Spinal cord (tissue), 10 donors: ENCODE results near the gene FBXO48. TPM values are rescaled to one million over a fixed set of nuclear protein-coding genes. Genes with fewer than 3 reads are reported as not detected.
"Not testable (repeated sequence)": the region's sequence is repeated elsewhere in the genome, so short reads cannot be mapped to it uniquely, and the experiment has no call there.

Experiments
- DNase-seq, 6 donors: peaks; one replicate each; pipeline versions ENCODE4 v3.0.0 to v3.0.0-alpha.2; 2013 to 2015; ENCODE audit warnings: low spot score in 6 of 6, low read depth in 4 of 6
- H3K27ac ChIP-seq: one replicate; pipeline ENCODE4 v1.5.1; 2013; ENCODE audit warnings: low read depth, low read length, control low read depth
- H3K27me3 ChIP-seq: one replicate; pipeline ENCODE4 v1.6.1; 2013; ENCODE audit warnings: low read length; ENCODE audit not compliant: control insufficient read depth, insufficient read depth
- H3K36me3 ChIP-seq: one replicate; pipeline ENCODE4 v1.6.1; 2013; ENCODE audit warnings: low read length; ENCODE audit not compliant: control insufficient read depth, insufficient read depth
- H3K4me1 ChIP-seq: one replicate; pipeline ENCODE4 v1.6.1; 2013; ENCODE audit warnings: low read length; ENCODE audit not compliant: control insufficient read depth, insufficient read depth
- H3K4me3 ChIP-seq: one replicate; pipeline ENCODE4 v1.5.1; 2013; ENCODE audit warnings: low read depth, low read length, control low read depth
- H3K9me3 ChIP-seq: one replicate; pipeline ENCODE4 v1.6.1; 2013; ENCODE audit warnings: low read length; ENCODE audit not compliant: control insufficient read depth, insufficient read depth
- WGBS: methylation state at CpG from one replicate; pipeline ENCODE4 v1.1.5; 2013; ENCODE audit warnings: missing lambda C conversion rate; ENCODE audit not compliant: insufficient coverage; 5-methylcytosine and 5-hydroxymethylcytosine counted together
- polyA plus RNA-seq, 2 donors: library from polyadenylated mRNA; unstranded; fragments of 120-200 nt; gene quantifications; one replicate each; pipeline ENCODE4 v1.2.1, GENCODE V29; 2013; ENCODE audit not compliant: insufficient read length in 2 of 2
- total RNA-seq, 2 donors: library from RNA; depleted of rRNA in 1 of 2; stranded (reverse); fragments of 120-200 nt in 1 of 2; fragments of >200 nt in 1 of 2; gene quantifications; one replicate each; pipeline versions ENCODE4 v1.2.3 to v1.2.4, GENCODE V29; 2013 to 2014
- donor health status: healthy.

The FBXO48 gene
- total and polyA plus RNA-seq, 4 donors, result 0.72 to 2.3 (median 1.7) TPM

- Histone ChIP-seq H3K27me3 (no peaks in the 10 kb centered on the region), H3K4me3 (no peak overlapping the region), H3K9me3 (no peaks in the 10 kb centered on the region), H3K27ac (no peak overlapping the region), H3K4me1 (no peaks in the 10 kb centered on the region), H3K36me3 (no peaks in the 10 kb centered on the region)
- DNase-seq, result peak in 5 of 6 donors; percentile 35 to 92 (median 52)
- WGBS, result no CpG with 5 or more reads among the region's 1 CpG
Measured at GRCh38 chr2:68463287-68463877, 3.7 kb downstream of the FBXO48 start.

- DNase-seq, result no peak
- Histone ChIP-seq H3K4me1 (no peaks in the 10 kb centered on the region), H3K27me3 (no peaks in the 10 kb centered on the region), H3K9me3 (no peaks in the 10 kb centered on the region), H3K27ac (no peak overlapping the region), H3K36me3 (no peaks in the 10 kb centered on the region), H3K4me3 (no peak overlapping the region)
- no CpG with 5 or more reads among the region's 1 CpG for WGBS
Measured at GRCh38 chr2:68458981-68459380, 8.1 kb downstream of the FBXO48 start.

- no peak for DNase-seq
- Histone ChIP-seq H3K9me3 (no peaks in the 10 kb centered on the region), H3K36me3 (no peaks in the 10 kb centered on the region), H3K27me3 (no peaks in the 10 kb centered on the region), H3K4me1 (no peaks in the 10 kb centered on the region), H3K27ac (no peak overlapping the region), H3K4me3 (no peak overlapping the region)
- 94% methylated on average over 3 of the region's 4 CpGs for WGBS
Measured at GRCh38 chr2:68456198-68456597, 10.9 kb downstream of the FBXO48 start.

GRCh38 chr2:68454719-68455118 lies 12.4 kb downstream of the FBXO48 start:
- no peak overlapping the region for H3K4me3 ChIP-seq
- no peak overlapping the region for H3K27ac ChIP-seq
- H3K36me3 ChIP-seq, result no peaks in the 10 kb centered on the region
- no peak for DNase-seq
- no CpG with 5 or more reads among the region's 3 CpGs for WGBS
- no peaks in the 10 kb centered on the region for H3K27me3 ChIP-seq
- no peaks in the 10 kb centered on the region for H3K4me1 ChIP-seq
- H3K9me3 ChIP-seq, result no peaks in the 10 kb centered on the region

- H3K27ac ChIP-seq, result no peak overlapping the region
- H3K9me3 ChIP-seq, result no peaks in the 10 kb centered on the region
- H3K4me1 ChIP-seq, result no peaks in the 10 kb centered on the region
- no peaks in the 10 kb centered on the region for H3K36me3 ChIP-seq
- H3K4me3 ChIP-seq, result no peak overlapping the region
- no peak for DNase-seq
- H3K27me3 ChIP-seq, result no peaks in the 10 kb centered on the region
- WGBS, result no CpG with 5 or more reads among the region's 2 CpGs
Measured at GRCh38 chr2:68453761-68454360, 13.2 kb downstream of the FBXO48 start.

- H3K9me3 ChIP-seq, result no peaks in the 10 kb centered on the region
- H3K27me3 ChIP-seq, result no peaks in the 10 kb centered on the region
- DNase-seq, result peak in 2 of 6 donors; percentile 13 to 43
- no peak overlapping the region for H3K27ac ChIP-seq
- WGBS, result no CpG with 5 or more reads among the region's 5 CpGs
- H3K4me1 ChIP-seq, result no peaks in the 10 kb centered on the region
- H3K36me3 ChIP-seq, result no peaks in the 10 kb centered on the region
- no peak overlapping the region for H3K4me3 ChIP-seq
Measured at GRCh38 chr2:68452158-68452900, 14.8 kb downstream of the FBXO48 start.

- Histone ChIP-seq H3K9me3 (no peaks in the 10 kb centered on the region), H3K27ac (no peak overlapping the region)
- WGBS, result 96% methylated on average over 15 of the region's 24 CpGs
Measured at GRCh38 chr2:68448671-68449653, 18.1 kb downstream of the FBXO48 start.

GRCh38 chr2:68447118-68447517 lies 20.0 kb downstream of the FBXO48 start:
- H3K27ac ChIP-seq, result no peak overlapping the region
- no peaks in the 10 kb centered on the region for H3K4me1 ChIP-seq
- no peaks in the 10 kb centered on the region for H3K36me3 ChIP-seq
- 87% methylated on average over 16 of the region's 16 CpGs for WGBS
- H3K27me3 ChIP-seq, result no peaks in the 10 kb centered on the region
- no peak overlapping the region for H3K4me3 ChIP-seq
- no peak for DNase-seq
- H3K9me3 ChIP-seq, result no peaks in the 10 kb centered on the region

More at GRCh38 chr2:68448671-68449653, 18.1 kb downstream of the FBXO48 start:
- no peaks in the 10 kb centered on the region for H3K27me3 ChIP-seq
- no peaks in the 10 kb centered on the region for H3K36me3 ChIP-seq
- DNase-seq, result peak in 2 of 6 donors; percentile 7 to 20
- no peaks in the 10 kb centered on the region for H3K4me1 ChIP-seq
- H3K4me3 ChIP-seq, result no peak overlapping the region

- no CpG with 5 or more reads among the region's 3 CpGs for WGBS
- H3K4me1 ChIP-seq, H3K36me3 ChIP-seq, H3K27me3 ChIP-seq, H3K4me3 ChIP-seq, H3K9me3 ChIP-seq, H3K27ac ChIP-seq, DNase-seq: not testable (repeated sequence)
Measured at GRCh38 chr2:68446425-68446824, 20.7 kb downstream of the FBXO48 start.
